ENCODE data around the gene STAT6.

The STAT6 gene

GRCh38 chr12:57111031-57111734 is at the start of gene STAT6:
Gene STAT6 (minus strand): TSS chr12:57111362. CDS start chr12:57108278, 3,084 bp downstream.
- peak; percentile 90 for DNase-seq (ENCODE audit: low spot score)

GRCh38 chr12:57160741-57161140 is 49.6 kb upstream of the STAT6 start:
- no peak for DNase-seq (ENCODE audit: low spot score)

GRCh38 chr12:57160040-57160439 is 48.9 kb upstream of the STAT6 start:
- DNase-seq (ENCODE audit: low spot score) = no peak

GRCh38 chr12:57159311-57159710 is 48.1 kb upstream of the STAT6 start:
- DNase-seq (ENCODE audit: low spot score) = no peak

- DNase-seq (ENCODE audit: low spot score) = no peak
These were observed 47.5 kb upstream of the STAT6 start for GRCh38 chr12:57158665-57159064.

GRCh38 chr12:57158186-57158585 is 47.0 kb upstream of the STAT6 start:
- no peak for DNase-seq (ENCODE audit: low spot score)

GRCh38 chr12:57157588-57158173 is 46.5 kb upstream of the STAT6 start:
- no peak for DNase-seq (ENCODE audit: low spot score)

- no peak for DNase-seq (ENCODE audit: low spot score)
These were observed 45.7 kb upstream of the STAT6 start for GRCh38 chr12:57156701-57157403.

GRCh38 chr12:57154804-57155434 is 43.8 kb upstream of the STAT6 start:
- no peak for DNase-seq (ENCODE audit: low spot score)

GRCh38 chr12:57154076-57154475 is 42.9 kb upstream of the STAT6 start:
- no peak for DNase-seq (ENCODE audit: low spot score)

- DNase-seq (ENCODE audit: low spot score) = no peak
These were observed 42.3 kb upstream of the STAT6 start for GRCh38 chr12:57153415-57153997.

GRCh38 chr12:57152639-57153038 is 41.5 kb upstream of the STAT6 start:
- DNase-seq (ENCODE audit: low spot score) = no peak

- no peak for DNase-seq (ENCODE audit: low spot score)
These were observed 40.8 kb upstream of the STAT6 start for GRCh38 chr12:57151741-57152630.

GRCh38 chr12:57150400-57151000 is 39.3 kb upstream of the STAT6 start:
- no peak for DNase-seq (ENCODE audit: low spot score)

GRCh38 chr12:57149245-57149900 is 38.2 kb upstream of the STAT6 start:
- DNase-seq (ENCODE audit: low spot score) = no peak

- no peak for DNase-seq (ENCODE audit: low spot score)
These were observed 37.5 kb upstream of the STAT6 start for GRCh38 chr12:57148469-57149244.

GRCh38 chr12:57146961-57147944 is 36.1 kb upstream of the STAT6 start, which contains the start of gene LRP1-AS:
Gene LRP1-AS (minus strand): TSS chr12:57147619.
- DNase-seq (ENCODE audit: low spot score) = no peak

GRCh38 chr12:57146092-57146491 is 34.9 kb upstream of the STAT6 start:
- DNase-seq (ENCODE audit: low spot score) = no peak
